HEK293 (cell line): ENCODE results near the gene CCDC88C.

Experiments used
- CTCF ChIP-seq: fragments of 450-650 bp; formaldehyde crosslinking; IDR thresholded peaks from 2 replicates; pipeline ENCODE4 v1.5.1; 2016; ENCODE audit warnings: missing biosample characterization, missing genetic modification characterization
- ZSCAN5A ChIP-seq: fragments of 450-650 bp; formaldehyde crosslinking; IDR thresholded peaks from 2 replicates; pipeline ENCODE4 v1.5.1; 2016; ENCODE audit warnings: missing biosample characterization, missing genetic modification characterization

GRCh38 chr14:91368776-91369416, 48.7 kb downstream of the CCDC88C start:
- TF ChIP-seq CTCF (no peak), ZSCAN5A (tag by site-specific recombination) (no peak)
